HepG2 (cell line): ENCODE results near the gene GRM8. TPM values are rescaled to one million over a fixed set of nuclear protein-coding genes. Genes with fewer than 3 reads are reported as not detected.

ENCODE experiments used
- ATAC-seq: fragments of 200-7000 bp; cut with Tn5 transposase; 3 replicates; pipeline ENCODE4 v1.9.1; 2020; ENCODE audit warnings: mild to moderate bottlenecking, moderate library complexity
- Bru-seq: library from RNA; stranded (reverse); fragments of 400-500 nt; gene quantifications from one replicate; lab custom pipeline; 2021; lab: Mats Ljungman, UMichigan
- BruChase-seq, 2 experiments: library from RNA; stranded (reverse); fragments of 400-500 nt; gene quantifications; one replicate each; lab custom pipeline; 2021; lab: Mats Ljungman, UMichigan
- BruUV-seq: library from RNA; stranded (reverse); fragments of 400-500 nt; replicated peaks from 2 replicates; lab custom pipeline; 2021; lab: Mats Ljungman, UMichigan
- CTCF ChIA-PET: fragments of 300-600 bp; formaldehyde crosslinking; extraction: SDS; loops from one replicate; lab custom pipeline; 2021; ENCODE audit warnings: low total read pairs, inconsistent platforms, low intra/inter-chr PET ratio; lab: Yijun Ruan, JAX
- POLR2A ChIA-PET: fragments of 350-600 bp; sonication (Branson Sonifier 250); formaldehyde crosslinking; loops from one replicate; lab custom pipeline; 2020; ENCODE audit warnings: antibody characterized with exemption, inconsistent platforms; lab: Yijun Ruan, JAX
- DNase-seq: peaks from one replicate; pipeline ENCODE4 v3.0.0-alpha.2; 2015; ENCODE audit warnings: low spot score
- FAIRE-seq: peaks from 3 replicates; lab custom pipeline; 2011; peaks lifted over from hg19 to GRCh38; lab: Jason Lieb, UNC
- H2AFZ ChIP-seq: one replicate; pipeline ENCODE4 v1.6.1; 2011; ENCODE audit warnings: low read length, inconsistent platforms
- H3K27ac ChIP-seq: fragments of 300-600 bp; 3 replicates; pipeline ENCODE4 v1.8.0; 2011; ENCODE audit warnings: mixed run types, mild to moderate bottlenecking, mixed read lengths, low read length, inconsistent platforms; ENCODE audit not compliant: insufficient read depth; ENCODE audit errors: extremely low read length
- H3K27me3 ChIP-seq, 2 experiments: fragments of 200-600 bp in 1 of 2; 2 replicates in 1 of 2; 3 replicates in 1 of 2; pipeline versions ENCODE4 v1.6.0 to v1.8.0; 2011; ENCODE audit warnings: low read length in 2 of 2, mild to moderate bottlenecking in 2 of 2, moderate library complexity in 2 of 2, inconsistent platforms in 1 of 2; ENCODE audit not compliant: insufficient read depth in 2 of 2, control insufficient read depth in 1 of 2
- H3K36me3 ChIP-seq, 2 experiments: fragments of 200-600 bp in 1 of 2; replicated peaks in 1 of 2; 2 replicates in 1 of 2; 3 replicates in 1 of 2; pipeline versions ENCODE4 v1.5.1 to v1.8.0; 2011; ENCODE audit warnings: low read length in 2 of 2, inconsistent platforms in 1 of 2; ENCODE audit not compliant: insufficient read depth in 2 of 2, control insufficient read depth in 1 of 2
- H3K4me1 ChIP-seq: 2 replicates; pipeline ENCODE4 v1.5.1; 2012; ENCODE audit warnings: low read length, inconsistent platforms; ENCODE audit not compliant: insufficient read depth
- H3K4me2 ChIP-seq: 2 replicates; pipeline ENCODE4 v1.6.0; 2011; ENCODE audit warnings: low read depth, low read length, inconsistent platforms
- H3K4me3 ChIP-seq, 3 experiments: fragments of 200-600 bp in 1 of 3; sonication (generic), shearing (Covaris generic) in 1 of 3; replicated peaks in 1 of 3; 2 replicates each; pipeline ENCODE4 v1.5.1; 2011 to 2016; ENCODE audit warnings: low read length in 3 of 3, inconsistent platforms in 2 of 3, low read depth in 2 of 3, mild to moderate bottlenecking in 2 of 3, control low read depth in 1 of 3, mixed read lengths in 1 of 3; ENCODE audit not compliant: insufficient read depth in 1 of 3
- H3K79me2 ChIP-seq: one replicate; pipeline ENCODE4 v1.6.1; 2011; ENCODE audit warnings: low read length, inconsistent platforms; ENCODE audit not compliant: insufficient read depth
- H3K9ac ChIP-seq: 2 replicates; pipeline ENCODE4 v1.6.0; 2011; ENCODE audit warnings: mild to moderate bottlenecking, low read depth, low read length, inconsistent platforms; ENCODE audit not compliant: insufficient read depth
- H3K9me3 ChIP-seq: 2 replicates; pipeline ENCODE4 v1.5.1; 2012; ENCODE audit warnings: mild to moderate bottlenecking, low read length
- H4K20me1 ChIP-seq: 2 replicates; pipeline ENCODE4 v1.6.0; 2011; ENCODE audit warnings: inconsistent platforms, mild to moderate bottlenecking, low read length, moderate library complexity; ENCODE audit not compliant: insufficient read depth
- HMGXB4 ChIP-seq, 2 experiments: sonication (generic) in 1 of 2; formaldehyde crosslinking in 1 of 2; IDR thresholded peaks; 2 replicates each; pipeline versions ENCODE4 v1.4.0 to v1.6.1; 2018 to 2020; ENCODE audit warnings: missing genetic modification reagents in 2 of 2, borderline replicate concordance in 1 of 2, low read depth in 1 of 2, mild to moderate bottlenecking in 1 of 2, missing biosample characterization in 1 of 2
- HNRNPLL ChIP-seq: fragments of 200-400 bp; formaldehyde crosslinking; IDR thresholded peaks from 2 replicates; pipeline ENCODE4 v1.6.1; 2017; ENCODE audit warnings: mild to moderate bottlenecking, low read depth, low read length; ENCODE audit not compliant: poor library complexity, severe bottlenecking
- HNRNPUL1 ChIP-seq: fragments of 200-400 bp; formaldehyde crosslinking; IDR thresholded peaks from 2 replicates; pipeline ENCODE4 v1.6.1; 2017; ENCODE audit warnings: low read depth, mild to moderate bottlenecking, low read length, moderate library complexity
- HOXA3 ChIP-seq: sonication (generic); formaldehyde crosslinking; IDR thresholded peaks from 2 replicates; pipeline ENCODE4 v1.5.0; 2020; ENCODE audit warnings: missing genetic modification reagents
- ISX ChIP-seq: sonication (generic); formaldehyde crosslinking; conservative IDR thresholded peaks from 2 replicates; pipeline ENCODE4 v1.5.0; 2020; ENCODE audit warnings: missing genetic modification reagents
- KDM2A ChIP-seq: sonication (generic); formaldehyde crosslinking; IDR thresholded peaks from 2 replicates; pipeline ENCODE4 v1.4.0; 2020; ENCODE audit warnings: low read depth, missing genetic modification reagents, borderline replicate concordance
- PHF21A ChIP-seq: sonication (generic); formaldehyde crosslinking; IDR thresholded peaks from 2 replicates; pipeline ENCODE4 v1.5.0; 2020; ENCODE audit warnings: mild to moderate bottlenecking, missing genetic modification reagents
- RAD21 ChIP-seq: fragments of 450-650 bp; formaldehyde crosslinking; IDR thresholded peaks from 2 replicates; pipeline ENCODE4 v1.5.0; 2020; ENCODE audit warnings: mild to moderate bottlenecking
- UBTF ChIP-seq: sonication (generic); formaldehyde crosslinking; IDR thresholded peaks from 2 replicates; pipeline ENCODE4 v1.4.0; 2020; ENCODE audit warnings: mild to moderate bottlenecking, missing genetic modification reagents
- ZNF563 ChIP-seq: sonication (generic); formaldehyde crosslinking; IDR thresholded peaks from 2 replicates; pipeline ENCODE4 v1.8.0; 2022; ENCODE audit warnings: mild to moderate bottlenecking, moderate library complexity, missing genetic modification reagents
- ZNF768 ChIP-seq: sonication (generic); formaldehyde crosslinking; IDR thresholded peaks from 2 replicates; pipeline ENCODE4 v1.4.0; 2020; ENCODE audit warnings: missing genetic modification reagents
- WGBS: methylation state at CpG from one replicate; pipeline ENCODE4 v1.1.6; 2017; ENCODE audit warnings: low lambda C conversion rate; 5-methylcytosine and 5-hydroxymethylcytosine counted together
- in situ Hi-C: cut with HindIII; loops from 2 replicates; pipeline ENCODE4 v1.10.0; 2017; ENCODE audit warnings: low pct_unique_long_range_greater_than_20kb; ENCODE audit not compliant: extremely low pct_ligation_motif_present
- intact Hi-C: fragments of 100-400 bp; cut with micrococcal nuclease; formaldehyde crosslinking; loops from one replicate; pipeline ENCODE4 v1.10.0; 2022; ENCODE audit not compliant: unreplicated experiment
- long read RNA-seq, 2 experiments: library from RNA in 1 of 2; library from polyadenylated mRNA in 1 of 2; stranded (forward) in 1 of 2; unstranded in 1 of 2; transcript quantifications; one replicate each; pipeline ENCODE4 v2.0.0, GENCODE V29; 2019 to 2022
- polyA minus RNA-seq, 3 experiments: library from RNA; depleted of rRNA, polyadenylated mRNA; stranded (reverse); fragments of >200 nt; gene quantifications; 2 replicates each; pipeline ENCODE4 v1.2.3, GENCODE V29; 2011; ENCODE audit warnings: low replicate concordance in 1 of 3
- polyA plus RNA-seq, 8 experiments: library from polyadenylated mRNA; depleted of rRNA in 3 of 8; stranded (reverse) in 7 of 8; unstranded in 1 of 8; fragments of >200 nt; fragmentation: Illumina TruSeq in 4 of 8; extraction: Trizol in 4 of 8; gene quantifications; 2 replicates each; pipeline versions ENCODE4 v1.2.1 to v1.2.3, GENCODE V29; 2011 to 2016; ENCODE audit warnings: low read depth in 4 of 8, missing spikeins in 1 of 8, mixed read lengths in 1 of 8; ENCODE audit not compliant: insufficient read depth in 1 of 8
- total RNA-seq, 5 experiments: library from RNA; depleted of rRNA; stranded (reverse); fragments of >200 nt; fragmentation: Illumina TruSeq; extraction: Trizol; gene quantifications; 2 replicates each; pipeline ENCODE4 v1.2.3, GENCODE V29; 2016; ENCODE audit warnings: low read depth in 1 of 5

The GRM8 gene
- total RNA-seq (2016; rRNA removed; fragmentation: Illumina TruSeq; extraction: Trizol) (not detected in 2 replicates), polyA plus RNA-seq (2011; rRNA removed) (not detected in 2 replicates), polyA minus RNA-seq (2011; rRNA and poly(A)+ RNA removed; ENCODE audit: low replicate concordance) (not detected in 2 replicates), Bru-seq, nascent RNA (percentile 2 among the genes with signal in this experiment), BruChase-seq, experiment 1, labeled RNA remaining after a 6-hour chase (percentile 3 among the genes with signal in this experiment), BruChase-seq, experiment 2, labeled RNA remaining after a 2-hour chase (percentile 6 among the genes with signal in this experiment)
- total RNA-seq (2016; cell fraction: cytosol; rRNA removed; fragmentation: Illumina TruSeq; extraction: Trizol; ENCODE audit: low read depth) = not detected in 2 replicates
- not detected in 2 replicates for total RNA-seq (2016; cell fraction: insoluble cytoplasmic fraction; rRNA removed; fragmentation: Illumina TruSeq; extraction: Trizol)
- not detected in 2 replicates for total RNA-seq (2016; cell fraction: membrane; rRNA removed; fragmentation: Illumina TruSeq; extraction: Trizol)
- not detected in 2 replicates for total RNA-seq (2016; cell fraction: nucleus; rRNA removed; fragmentation: Illumina TruSeq; extraction: Trizol)
- not detected in 2 replicates for polyA plus RNA-seq (2011; cell fraction: cytosol; rRNA removed)
- not detected in 2 replicates for polyA plus RNA-seq (2011; cell fraction: nucleus; rRNA removed)
- not detected in 2 replicates for polyA plus RNA-seq (2012)
- not detected in 2 replicates for polyA plus RNA-seq (2016; cell fraction: cytosol; fragmentation: Illumina TruSeq; extraction: Trizol; ENCODE audit: low read depth)
- not detected in 2 replicates for polyA plus RNA-seq (2016; cell fraction: insoluble cytoplasmic fraction; fragmentation: Illumina TruSeq; extraction: Trizol; ENCODE audit: low read depth)
- not detected in 2 replicates for polyA plus RNA-seq (2016; cell fraction: membrane; fragmentation: Illumina TruSeq; extraction: Trizol; ENCODE audit: low read depth)
- not detected in 2 replicates for polyA plus RNA-seq (2016; cell fraction: nucleus; fragmentation: Illumina TruSeq; extraction: Trizol; ENCODE audit: insufficient read depth, low read depth)
- not detected in 2 replicates for polyA minus RNA-seq (2011; cell fraction: cytosol; rRNA and poly(A)+ RNA removed)
- not detected in 2 replicates for polyA minus RNA-seq (2011; cell fraction: nucleus; rRNA and poly(A)+ RNA removed)
- long read RNA-seq, experiment 1 = 0 reads
- long read RNA-seq, experiment 2 = 0 reads

- FAIRE-seq (no peak), ATAC-seq (peak; percentile 68), DNase-seq (peak; percentile 9)
- TF ChIP-seq ISX (CRISPR knock-in tag) (no peak), HNRNPUL1 (no peak), HMGXB4 (CRISPR knock-in tag; IDR thresholded peaks at IDR 0.05; ENCODE audit: borderline replicate concordance in 1 of 2, low read depth in 1 of 2) (no peak), ZNF563 (CRISPR knock-in tag) (peak; percentile 31; the same call in 1 of the 2 replicates), UBTF (CRISPR knock-in tag) (peak; percentile 13; the same call in 1 of the 2 replicates), KDM2A (CRISPR knock-in tag) (peak; percentile 3; the same call in 1 of the 2 replicates), PHF21A (CRISPR knock-in tag) (0 out of 2 replicates have a peak, but pooled peaks have one; percentile 4), HNRNPLL (peak; percentile 13), RAD21 (CRISPR knock-in tag) (0 out of 2 replicates have a peak, but pooled peaks have one; percentile 14), HOXA3 (CRISPR knock-in tag) (0 out of 2 replicates have a peak, but pooled peaks have one; percentile 8), ZNF768 (peak; percentile 26; the same call in 1 of the 2 replicates)
- no peaks in the 10 kb centered on the region for H3K36me3 ChIP-seq
- BruUV-seq = no TSS peak
- H3K27me3 ChIP-seq = peaks cover 8 to 71% of the 10 kb centered on the region in 2 experiments
- peaks cover 6% of the 10 kb centered on the region; the same call in 1 of the 2 replicates for H4K20me1 ChIP-seq
- in situ Hi-C loops = loop anchor here (10.0 kb wide), 1 partner anchor 148 kb away; no protein-coding TSS in a partner anchor
- CTCF ChIA-PET = no interaction called here
- no peak within 1 kb of the TSS for H3K27ac ChIP-seq
- H2AFZ ChIP-seq = no peak within 1 kb of the TSS
- peak within 1 kb of the TSS; percentile 65 to 73 (median 70) for H3K4me3 ChIP-seq
- H3K4me1 ChIP-seq = 0 out of 2 replicates have a peak, but pooled peaks cover 5% of the 10 kb centered on the region
- H3K9me3 ChIP-seq = no peaks in the 10 kb centered on the region
- peak within 1 kb of the TSS; percentile 89 for H3K4me2 ChIP-seq
- no peaks in the 10 kb centered on the region for H3K79me2 ChIP-seq
- WGBS = 8% methylated on average over 24 of the region's 62 CpGs
- POLR2A ChIA-PET = no interaction called here
- no peak within 1 kb of the TSS for H3K9ac ChIP-seq
- intact Hi-C loops = loop anchor here (5.0 kb wide), 1 partner anchor 451 kb away; no protein-coding TSS in a partner anchor
Observed at GRCh38 chr7:127252778-127253280, at the start of gene GRM8. Gene GRM8 (minus strand): TSS chr7:127252941.
